ENCODE results near the gene GPRIN1.

Gene GPRIN1

GRCh38 chr5:176609724-176610434, at the start of gene GPRIN1:
Gene GPRIN1 (minus strand): TSS chr5:176610156. CDS start chr5:176599834, 10,322 bp downstream.
- no peak; the same call in 1 of the 2 replicates for TF ChIP-seq CTCF (IDR thresholded peaks at IDR 0.05)

GRCh38 chr5:176659512-176659839, 49.5 kb upstream of the GPRIN1 start:
- no peak for TF ChIP-seq CTCF (IDR thresholded peaks at IDR 0.05)

GRCh38 chr5:176658817-176659511, 49.0 kb upstream of the GPRIN1 start:
- TF ChIP-seq CTCF (IDR thresholded peaks at IDR 0.05), result no peak

GRCh38 chr5:176658007-176658599, 48.1 kb upstream of the GPRIN1 start:
- TF ChIP-seq CTCF (IDR thresholded peaks at IDR 0.05), result peak; percentile 90

- TF ChIP-seq CTCF (IDR thresholded peaks at IDR 0.05), result no peak
Observed at GRCh38 chr5:176656467-176656990, 46.6 kb upstream of the GPRIN1 start.

GRCh38 chr5:176654856-176655255, 44.9 kb upstream of the GPRIN1 start:
- no peak for TF ChIP-seq CTCF (IDR thresholded peaks at IDR 0.05)

GRCh38 chr5:176653401-176654385, 43.7 kb upstream of the GPRIN1 start:
- TF ChIP-seq CTCF (IDR thresholded peaks at IDR 0.05), result no peak
